HepG2 (cell line): ENCODE data around the gene PPP6R2. TPM values are rescaled to one million over a fixed set of nuclear protein-coding genes. Genes with fewer than 3 reads are reported as not detected.

Experiments used
- CSRNP1 ChIP-seq: sonication (generic); formaldehyde crosslinking; IDR thresholded peaks from 2 replicates; pipeline ENCODE4 v1.8.1; 2023; ENCODE audit warnings: mild to moderate bottlenecking, missing genetic modification reagents
- DZIP1 ChIP-seq: sonication (generic); formaldehyde crosslinking; IDR thresholded peaks from 2 replicates; pipeline ENCODE4 v1.5.0; 2020; ENCODE audit warnings: mild to moderate bottlenecking, missing genetic modification reagents
- ERF ChIP-seq: IDR thresholded peaks from 2 replicates; pipeline ENCODE4 v1.6.1; 2018; ENCODE audit warnings: missing biosample characterization, missing genetic modification reagents
- ETV5 ChIP-seq: IDR thresholded peaks from 2 replicates; pipeline ENCODE4 v1.6.1; 2018; ENCODE audit warnings: missing biosample characterization, missing genetic modification reagents, inconsistent platforms, borderline replicate concordance
- LBX2 ChIP-seq: sonication (generic); formaldehyde crosslinking; IDR thresholded peaks from 2 replicates; pipeline ENCODE4 v1.5.0; 2020; ENCODE audit warnings: missing genetic modification reagents, mild to moderate bottlenecking, borderline replicate concordance
- MYC ChIP-seq: sonication (generic); formaldehyde crosslinking; IDR thresholded peaks from 2 replicates; pipeline ENCODE4 v1.9.0; 2021; ENCODE audit warnings: missing genetic modification reagents, borderline replicate concordance
- NFKBIZ ChIP-seq: IDR thresholded peaks from 2 replicates; pipeline ENCODE4 v1.6.1; 2018; ENCODE audit warnings: missing genetic modification reagents, missing compliant biosample characterization
- POGZ ChIP-seq: sonication (generic); formaldehyde crosslinking; IDR thresholded peaks from 2 replicates; pipeline ENCODE4 v1.4.0; 2020; ENCODE audit warnings: mild to moderate bottlenecking, missing genetic modification reagents
- RAD21 ChIP-seq: fragments of 450-650 bp; formaldehyde crosslinking; IDR thresholded peaks from 2 replicates; pipeline ENCODE4 v1.5.0; 2020; ENCODE audit warnings: mild to moderate bottlenecking
- TARDBP ChIP-seq: sonication (generic); formaldehyde crosslinking; IDR thresholded peaks from 2 replicates; pipeline ENCODE4 v1.8.0; 2022; ENCODE audit warnings: mild to moderate bottlenecking, missing genetic modification reagents
- TBX2 ChIP-seq: sonication (generic); formaldehyde crosslinking; IDR thresholded peaks from 2 replicates; pipeline ENCODE4 v1.5.0; 2020; ENCODE audit warnings: missing genetic modification reagents, mild to moderate bottlenecking, borderline replicate concordance
- UBTF ChIP-seq: sonication (generic); formaldehyde crosslinking; IDR thresholded peaks from 2 replicates; pipeline ENCODE4 v1.4.0; 2020; ENCODE audit warnings: mild to moderate bottlenecking, missing genetic modification reagents
- ZFY ChIP-seq: sonication (generic); formaldehyde crosslinking; IDR thresholded peaks from 2 replicates; pipeline ENCODE4 v1.4.0; 2020; ENCODE audit warnings: missing genetic modification reagents
- ZNF230 ChIP-seq: sonication (generic); formaldehyde crosslinking; IDR thresholded peaks from 2 replicates; pipeline ENCODE4 v1.4.0; 2020; ENCODE audit warnings: mild to moderate bottlenecking, missing genetic modification reagents
- ZNF264 ChIP-seq: sonication (generic); formaldehyde crosslinking; IDR thresholded peaks from 2 replicates; pipeline ENCODE4 v1.4.0; 2020; ENCODE audit warnings: missing genetic modification reagents
- ZNF317 ChIP-seq: sonication (generic); formaldehyde crosslinking; IDR thresholded peaks from 2 replicates; pipeline ENCODE4 v1.5.0; 2020; ENCODE audit warnings: mild to moderate bottlenecking, missing genetic modification reagents
- ZNF549 ChIP-seq: sonication (generic); formaldehyde crosslinking; IDR thresholded peaks from 2 replicates; pipeline ENCODE4 v1.5.0; 2020; ENCODE audit warnings: missing genetic modification reagents
- ZNF724P ChIP-seq: sonication (generic); formaldehyde crosslinking; IDR thresholded peaks from 2 replicates; pipeline ENCODE4 v1.8.0; 2022; ENCODE audit warnings: missing genetic modification reagents, borderline replicate concordance
- polyA plus RNA-seq, 8 experiments: library from polyadenylated mRNA; depleted of rRNA in 3 of 8; stranded (reverse) in 7 of 8; unstranded in 1 of 8; fragments of >200 nt; fragmentation: Illumina TruSeq in 4 of 8; extraction: Trizol in 4 of 8; gene quantifications; 2 replicates each; pipeline versions ENCODE4 v1.2.1 to v1.2.3, GENCODE V29; 2011 to 2016; ENCODE audit warnings: low read depth in 4 of 8, missing spikeins in 1 of 8, mixed read lengths in 1 of 8; ENCODE audit not compliant: insufficient read depth in 1 of 8
- total RNA-seq, 5 experiments: library from RNA; depleted of rRNA; stranded (reverse); fragments of >200 nt; fragmentation: Illumina TruSeq; extraction: Trizol; gene quantifications; 2 replicates each; pipeline ENCODE4 v1.2.3, GENCODE V29; 2016; ENCODE audit warnings: low read depth in 1 of 5
- TF ChIP-seq, protein P1 (sequence below): sonication (generic); formaldehyde crosslinking; IDR thresholded peaks from 2 replicates; pipeline ENCODE4 v1.4.0; 2020; ENCODE audit warnings: missing genetic modification reagents
- TF ChIP-seq, protein P2 (sequence below): IDR thresholded peaks from 2 replicates; pipeline ENCODE4 v1.6.1; 2012; ENCODE audit warnings: inconsistent platforms

PPP6R2 gene
- total and polyA plus RNA-seq, 2 of the 13 experiments (the other 11 are each of a cell fraction or from before 2014, with no cell fraction given), result 55.0 to 102 TPM

GRCh38 chr22:50310949-50311444, 32.1 kb upstream of the PPP6R2 start (continued):
- TF ChIP-seq, protein P1, sequence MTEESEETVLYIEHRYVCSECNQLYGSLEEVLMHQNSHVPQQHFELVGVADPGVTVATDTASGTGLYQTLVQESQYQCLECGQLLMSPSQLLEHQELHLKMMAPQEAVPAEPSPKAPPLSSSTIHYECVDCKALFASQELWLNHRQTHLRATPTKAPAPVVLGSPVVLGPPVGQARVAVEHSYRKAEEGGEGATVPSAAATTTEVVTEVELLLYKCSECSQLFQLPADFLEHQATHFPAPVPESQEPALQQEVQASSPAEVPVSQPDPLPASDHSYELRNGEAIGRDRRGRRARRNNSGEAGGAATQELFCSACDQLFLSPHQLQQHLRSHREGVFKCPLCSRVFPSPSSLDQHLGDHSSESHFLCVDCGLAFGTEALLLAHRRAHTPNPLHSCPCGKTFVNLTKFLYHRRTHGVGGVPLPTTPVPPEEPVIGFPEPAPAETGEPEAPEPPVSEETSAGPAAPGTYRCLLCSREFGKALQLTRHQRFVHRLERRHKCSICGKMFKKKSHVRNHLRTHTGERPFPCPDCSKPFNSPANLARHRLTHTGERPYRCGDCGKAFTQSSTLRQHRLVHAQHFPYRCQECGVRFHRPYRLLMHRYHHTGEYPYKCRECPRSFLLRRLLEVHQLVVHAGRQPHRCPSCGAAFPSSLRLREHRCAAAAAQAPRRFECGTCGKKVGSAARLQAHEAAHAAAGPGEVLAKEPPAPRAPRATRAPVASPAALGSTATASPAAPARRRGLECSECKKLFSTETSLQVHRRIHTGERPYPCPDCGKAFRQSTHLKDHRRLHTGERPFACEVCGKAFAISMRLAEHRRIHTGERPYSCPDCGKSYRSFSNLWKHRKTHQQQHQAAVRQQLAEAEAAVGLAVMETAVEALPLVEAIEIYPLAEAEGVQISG, result peak; percentile 65
- TF ChIP-seq ZNF230 (CRISPR knock-in tag), result no peak
- peak; percentile 35; the same call in 1 of the 2 replicates for TF ChIP-seq TBX2 (CRISPR knock-in tag)
- peak; percentile 65 for TF ChIP-seq UBTF
- peak; percentile 73; the same call in 1 of the 2 replicates for TF ChIP-seq LBX2 (CRISPR knock-in tag)
- TF ChIP-seq ETV5 (CRISPR knock-in tag), result peak; percentile 10; the same call in 1 of the 2 replicates
- TF ChIP-seq TARDBP (CRISPR knock-in tag), result peak; percentile 41; the same call in 1 of the 2 replicates
- 0 out of 2 replicates have a peak, but pooled peaks have one; percentile 27 for TF ChIP-seq ZNF317 (CRISPR knock-in tag)
- TF ChIP-seq ERF (CRISPR knock-in tag), result no peak
- TF ChIP-seq POGZ (CRISPR knock-in tag), result no peak
- no peak for TF ChIP-seq CSRNP1 (CRISPR knock-in tag)
- TF ChIP-seq ZNF264 (CRISPR knock-in tag), result no peak
- 0 out of 2 replicates have a peak, but pooled peaks have one; percentile 42 for TF ChIP-seq MYC (CRISPR knock-in tag)
- TF ChIP-seq, protein P2, sequence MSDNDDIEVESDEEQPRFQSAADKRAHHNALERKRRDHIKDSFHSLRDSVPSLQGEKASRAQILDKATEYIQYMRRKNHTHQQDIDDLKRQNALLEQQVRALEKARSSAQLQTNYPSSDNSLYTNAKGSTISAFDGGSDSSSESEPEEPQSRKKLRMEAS, result 0 out of 2 replicates have a peak, but pooled peaks have one; percentile 54
- peak; percentile 17; the same call in 1 of the 2 replicates for TF ChIP-seq ZFY (CRISPR knock-in tag)
- no peak for TF ChIP-seq ZNF549 (CRISPR knock-in tag)
- TF ChIP-seq ZNF724P (CRISPR knock-in tag), result no peak
- 0 out of 2 replicates have a peak, but pooled peaks have one; percentile 27 for TF ChIP-seq RAD21 (CRISPR knock-in tag)
- no peak for TF ChIP-seq NFKBIZ (CRISPR knock-in tag)
- TF ChIP-seq DZIP1 (CRISPR knock-in tag), result no peak
